Testis (tissue), 2 donors: Measurements from ENCODE around the gene GFPT2.

Experiments
- CTCF ChIP-seq, 3 experiments: fragments of 450-650 bp in 2 of 3; fragments of 200-600 bp in 1 of 3; sonication (generic) in 1 of 3; IDR thresholded peaks; one replicate each; pipeline ENCODE4 v1.5.1; 2016 to 2019; ENCODE audit warnings: antibody characterized with exemption in 3 of 3, mild to moderate bottlenecking in 2 of 3, moderate library complexity in 1 of 3
- POLR2A ChIP-seq: fragments of 450-650 bp; IDR thresholded peaks from one replicate; pipeline ENCODE4 v1.6.1; 2017; ENCODE audit warnings: antibody characterized with exemption, mild to moderate bottlenecking, moderate library complexity

DNA sequence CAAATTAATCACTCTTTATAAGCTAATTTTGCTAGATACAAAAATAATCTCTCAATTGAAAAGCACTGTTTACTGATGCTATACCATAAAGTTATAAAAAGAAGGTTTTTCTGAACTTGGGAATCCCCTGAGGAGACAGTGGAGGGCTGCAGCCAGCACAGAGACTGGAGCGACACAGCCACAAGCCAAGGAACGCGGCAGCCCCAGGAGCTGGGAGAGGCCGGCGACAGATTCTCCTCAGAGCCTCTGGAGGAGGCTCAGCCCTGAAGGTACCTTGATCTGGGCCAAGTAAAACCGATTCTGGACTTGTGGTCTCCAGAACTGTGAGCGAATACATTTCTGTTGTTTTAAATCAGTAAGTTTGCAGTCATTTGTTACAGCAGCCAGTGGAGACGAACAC lies 3.7 kb downstream of the GFPT2 start:
- TF ChIP-seq CTCF (IDR thresholded peaks at IDR 0.05): no peak
- no peak for TF ChIP-seq POLR2A
